WTC11 (cell line): ENCODE measurements around the gene PAK1. TPM values are rescaled to one million over a fixed set of nuclear protein-coding genes. Genes with fewer than 3 reads are reported as not detected.

ENCODE experiments used
- ATAC-seq: fragments of 200-7000 bp; cut with Tn5 transposase; 2 replicates; pipeline ENCODE4 v1.10.0; 2021; ENCODE audit warnings: mild to moderate bottlenecking, moderate library complexity
- CTCF ChIA-PET: fragments of 300-600 bp; sonication (Branson Sonifier 250); formaldehyde crosslinking; loops from one replicate; lab custom pipeline; 2021; ENCODE audit warnings: antibody characterized with exemption; lab: Charles Lee
- POLR2A ChIA-PET: fragments of 350-600 bp; sonication (Branson Sonifier 250); formaldehyde crosslinking; loops from one replicate; lab custom pipeline; 2021; ENCODE audit warnings: antibody characterized with exemption; lab: Charles Lee
- DNase-seq: peaks from one replicate; pipeline ENCODE4 v3.0.0; 2021; ENCODE audit warnings: low spot score
- H3K27ac Mint-ChIP-seq: 2 replicates; pipeline ENCODE4 v1.8.0; 2021; ENCODE audit warnings: mixed read lengths
- H3K27me3 Mint-ChIP-seq: 2 replicates; pipeline ENCODE4 v1.8.0; 2021; ENCODE audit warnings: low read depth, mild to moderate bottlenecking, moderate library complexity, mixed read lengths
- H3K36me3 Mint-ChIP-seq: 2 replicates; pipeline ENCODE4 v1.8.0; 2021; ENCODE audit warnings: mixed read lengths
- H3K4me1 Mint-ChIP-seq: 2 replicates; pipeline ENCODE4 v1.8.0; 2022; ENCODE audit warnings: mixed read lengths
- H3K4me3 Mint-ChIP-seq: 2 replicates; pipeline ENCODE4 v1.8.0; 2021; ENCODE audit warnings: mild to moderate bottlenecking, moderate library complexity, mixed read lengths
- H3K9me3 Mint-ChIP-seq: 2 replicates; pipeline ENCODE4 v1.8.0; 2021; ENCODE audit warnings: mixed read lengths
- CBFB ChIP-seq: sonication (generic); formaldehyde crosslinking; IDR thresholded peaks from 2 replicates; pipeline ENCODE4 v1.8.1; 2022; ENCODE audit warnings: mild to moderate bottlenecking, low read depth, missing genetic modification reagents
- CREB1 ChIP-seq: sonication (generic); formaldehyde crosslinking; IDR thresholded peaks from 2 replicates; pipeline ENCODE4 v1.8.0; 2023; ENCODE audit warnings: mild to moderate bottlenecking, missing genetic modification reagents
- ELF4 ChIP-seq: sonication (generic); formaldehyde crosslinking; IDR thresholded peaks from 2 replicates; pipeline ENCODE4 v1.8.1; 2022; ENCODE audit warnings: low read depth, mild to moderate bottlenecking, moderate library complexity, missing genetic modification reagents
- GRHL2 ChIP-seq: fragments of 250-450 bp; sonication (Bioruptor Pico); IDR thresholded peaks from 2 replicates; pipeline ENCODE4 v1.8.0; 2022; ENCODE audit warnings: mild to moderate bottlenecking, moderate library complexity; ENCODE audit not compliant: insufficient replicate concordance, severe bottlenecking
- JAZF1 ChIP-seq: fragments of 250-450 bp; sonication (Bioruptor Pico); IDR thresholded peaks from 2 replicates; pipeline ENCODE4 v1.9.0; 2021; ENCODE audit warnings: moderate library complexity, mild to moderate bottlenecking, inconsistent platforms
- MYBL2 ChIP-seq: sonication (generic); formaldehyde crosslinking; IDR thresholded peaks from 2 replicates; pipeline ENCODE4 v1.8.1; 2023; ENCODE audit warnings: mild to moderate bottlenecking, moderate library complexity, missing genetic modification reagents
- NFATC4 ChIP-seq: fragments of 250-450 bp; sonication (Bioruptor Pico); IDR thresholded peaks from 2 replicates; pipeline ENCODE4 v1.9.0; 2021; ENCODE audit warnings: mild to moderate bottlenecking
- NR1H2 ChIP-seq: sonication (generic); formaldehyde crosslinking; IDR thresholded peaks from 2 replicates; pipeline ENCODE4 v1.9.0; 2021; ENCODE audit warnings: mild to moderate bottlenecking, moderate library complexity, missing genetic modification reagents
- OVOL2 ChIP-seq: fragments of 250-450 bp; sonication (Bioruptor Pico); IDR thresholded peaks from 2 replicates; pipeline ENCODE4 v1.9.0; 2021; ENCODE audit warnings: mild to moderate bottlenecking, borderline replicate concordance
- PRRX2 ChIP-seq: fragments of 250-450 bp; sonication (Bioruptor Pico); IDR thresholded peaks from 2 replicates; pipeline ENCODE4 v1.8.0; 2021; ENCODE audit warnings: mild to moderate bottlenecking
- ZBTB43 ChIP-seq: sonication (generic); formaldehyde crosslinking; IDR thresholded peaks from 2 replicates; pipeline ENCODE4 v1.8.1; 2023; ENCODE audit warnings: mild to moderate bottlenecking, missing genetic modification reagents
- ZNF281 ChIP-seq: sonication (generic); formaldehyde crosslinking; IDR thresholded peaks from 2 replicates; pipeline ENCODE4 v1.8.0; 2023; ENCODE audit warnings: mild to moderate bottlenecking, missing genetic modification reagents
- ZNF396 ChIP-seq: fragments of 250-450 bp; sonication (Bioruptor Pico); IDR thresholded peaks from 2 replicates; pipeline ENCODE4 v1.8.0; 2021; ENCODE audit warnings: mild to moderate bottlenecking, moderate library complexity, borderline replicate concordance
- ZNF416 ChIP-seq: fragments of 250-450 bp; sonication (Bioruptor Pico); IDR thresholded peaks from 2 replicates; pipeline ENCODE4 v1.9.0; 2021; ENCODE audit warnings: mild to moderate bottlenecking, inconsistent platforms
- total RNA-seq: library from RNA; stranded (reverse); gene quantifications from 3 replicates; pipeline ENCODE4 v1.2.3, GENCODE V29; 2021
- TF ChIP-seq, protein P1 (sequence below): sonication (generic); formaldehyde crosslinking; IDR thresholded peaks from 2 replicates; pipeline ENCODE4 v1.8.0; 2022; ENCODE audit warnings: mild to moderate bottlenecking, missing genetic modification reagents
- TF ChIP-seq, protein P2 (sequence below): fragments of 200-600 bp; IDR thresholded peaks from 2 replicates; pipeline ENCODE4 v1.8.0; 2022; ENCODE audit warnings: antibody characterized with exemption
- TF ChIP-seq, protein P3 (sequence below): sonication (generic); formaldehyde crosslinking; IDR thresholded peaks from 2 replicates; pipeline ENCODE4 v1.8.1; 2023; ENCODE audit warnings: mild to moderate bottlenecking, missing genetic modification reagents, moderate library complexity
- TF ChIP-seq, protein P4 (sequence below): sonication (generic); formaldehyde crosslinking; IDR thresholded peaks from 2 replicates; pipeline ENCODE4 v1.8.0; 2022; ENCODE audit warnings: mild to moderate bottlenecking, missing genetic modification reagents

Gene PAK1
- total RNA-seq, 1 experiment from 2014 or later = 160 TPM

DNA sequence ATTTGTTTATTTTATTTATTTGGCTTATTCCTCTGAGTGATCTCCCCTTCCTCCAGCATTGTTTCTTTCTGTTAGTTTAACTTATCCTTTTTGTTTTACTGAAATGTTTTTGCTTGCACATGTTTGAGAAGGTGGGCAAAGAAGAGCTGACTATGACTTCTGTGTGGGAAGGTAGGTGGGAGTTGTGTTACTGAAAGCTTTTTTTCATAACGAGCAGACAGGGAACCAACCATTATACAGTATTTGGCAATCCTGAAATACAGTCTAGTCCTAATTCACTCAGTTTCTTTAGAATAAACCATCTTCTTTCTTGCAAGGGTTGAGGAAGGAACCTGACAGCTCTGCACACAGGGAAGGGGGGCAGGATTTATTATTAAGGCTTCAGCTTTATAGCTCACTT is 37.0 kb upstream of the PAK1 start:
- Mint-ChIP-seq H3K27ac (no peak overlapping the region), H3K9me3 (peaks cover 9% of the 10 kb centered on the region), H3K27me3 (no peaks in the 10 kb centered on the region), H3K4me1 (peaks cover 18% of the 10 kb centered on the region), H3K4me3 (no peak overlapping the region), H3K36me3 (no peaks in the 10 kb centered on the region)
- ChIA-PET CTCF (interaction anchor here (0.8 to 1.9 kb wide), 4 partner anchors 10 to 312 kb away, joined by 3 to 6 read pairs (median 4); no protein-coding TSS in a partner anchor), POLR2A (no interaction called here)
- TF ChIP-seq GRHL2 (CRISPR knock-in tag) (no peak), ZNF396 (no peak), NFATC4 (CRISPR knock-in tag) (no peak), ZBTB43 (no peak), PRRX2 (CRISPR knock-in tag) (no peak), ZNF281 (CRISPR knock-in tag) (no peak), MYBL2 (no peak), ELF4 (CRISPR knock-in tag) (no peak), NR1H2 (CRISPR knock-in tag) (no peak), ZNF416 (CRISPR knock-in tag) (no peak)
- TF ChIP-seq, protein P1, sequence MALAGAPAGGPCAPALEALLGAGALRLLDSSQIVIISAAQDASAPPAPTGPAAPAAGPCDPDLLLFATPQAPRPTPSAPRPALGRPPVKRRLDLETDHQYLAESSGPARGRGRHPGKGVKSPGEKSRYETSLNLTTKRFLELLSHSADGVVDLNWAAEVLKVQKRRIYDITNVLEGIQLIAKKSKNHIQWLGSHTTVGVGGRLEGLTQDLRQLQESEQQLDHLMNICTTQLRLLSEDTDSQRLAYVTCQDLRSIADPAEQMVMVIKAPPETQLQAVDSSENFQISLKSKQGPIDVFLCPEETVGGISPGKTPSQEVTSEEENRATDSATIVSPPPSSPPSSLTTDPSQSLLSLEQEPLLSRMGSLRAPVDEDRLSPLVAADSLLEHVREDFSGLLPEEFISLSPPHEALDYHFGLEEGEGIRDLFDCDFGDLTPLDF (CRISPR knock-in tag) = no peak
- TF ChIP-seq, protein P2, sequence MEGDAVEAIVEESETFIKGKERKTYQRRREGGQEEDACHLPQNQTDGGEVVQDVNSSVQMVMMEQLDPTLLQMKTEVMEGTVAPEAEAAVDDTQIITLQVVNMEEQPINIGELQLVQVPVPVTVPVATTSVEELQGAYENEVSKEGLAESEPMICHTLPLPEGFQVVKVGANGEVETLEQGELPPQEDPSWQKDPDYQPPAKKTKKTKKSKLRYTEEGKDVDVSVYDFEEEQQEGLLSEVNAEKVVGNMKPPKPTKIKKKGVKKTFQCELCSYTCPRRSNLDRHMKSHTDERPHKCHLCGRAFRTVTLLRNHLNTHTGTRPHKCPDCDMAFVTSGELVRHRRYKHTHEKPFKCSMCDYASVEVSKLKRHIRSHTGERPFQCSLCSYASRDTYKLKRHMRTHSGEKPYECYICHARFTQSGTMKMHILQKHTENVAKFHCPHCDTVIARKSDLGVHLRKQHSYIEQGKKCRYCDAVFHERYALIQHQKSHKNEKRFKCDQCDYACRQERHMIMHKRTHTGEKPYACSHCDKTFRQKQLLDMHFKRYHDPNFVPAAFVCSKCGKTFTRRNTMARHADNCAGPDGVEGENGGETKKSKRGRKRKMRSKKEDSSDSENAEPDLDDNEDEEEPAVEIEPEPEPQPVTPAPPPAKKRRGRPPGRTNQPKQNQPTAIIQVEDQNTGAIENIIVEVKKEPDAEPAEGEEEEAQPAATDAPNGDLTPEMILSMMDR = no peak
- DNase-seq (no peak), ATAC-seq (no peak)

- no peak for DNase-seq
- no peaks in the 10 kb centered on the region for H3K36me3 Mint-ChIP-seq
- ATAC-seq = no peak
- ChIA-PET POLR2A (no interaction called here), CTCF (no interaction called here)
- no peak overlapping the region for H3K4me3 Mint-ChIP-seq
- no peak overlapping the region for H3K27ac Mint-ChIP-seq
- TF ChIP-seq OVOL2 (CRISPR knock-in tag) = no peak
- TF ChIP-seq JAZF1 (CRISPR knock-in tag) = no peak
- TF ChIP-seq CBFB (CRISPR knock-in tag) = no peak
- TF ChIP-seq, protein P3, sequence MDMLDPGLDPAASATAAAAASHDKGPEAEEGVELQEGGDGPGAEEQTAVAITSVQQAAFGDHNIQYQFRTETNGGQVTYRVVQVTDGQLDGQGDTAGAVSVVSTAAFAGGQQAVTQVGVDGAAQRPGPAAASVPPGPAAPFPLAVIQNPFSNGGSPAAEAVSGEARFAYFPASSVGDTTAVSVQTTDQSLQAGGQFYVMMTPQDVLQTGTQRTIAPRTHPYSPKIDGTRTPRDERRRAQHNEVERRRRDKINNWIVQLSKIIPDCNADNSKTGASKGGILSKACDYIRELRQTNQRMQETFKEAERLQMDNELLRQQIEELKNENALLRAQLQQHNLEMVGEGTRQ (CRISPR knock-in tag) = no peak
- TF ChIP-seq, protein P4, sequence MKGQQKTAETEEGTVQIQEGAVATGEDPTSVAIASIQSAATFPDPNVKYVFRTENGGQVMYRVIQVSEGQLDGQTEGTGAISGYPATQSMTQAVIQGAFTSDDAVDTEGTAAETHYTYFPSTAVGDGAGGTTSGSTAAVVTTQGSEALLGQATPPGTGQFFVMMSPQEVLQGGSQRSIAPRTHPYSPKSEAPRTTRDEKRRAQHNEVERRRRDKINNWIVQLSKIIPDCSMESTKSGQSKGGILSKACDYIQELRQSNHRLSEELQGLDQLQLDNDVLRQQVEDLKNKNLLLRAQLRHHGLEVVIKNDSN (CRISPR knock-in tag) = no peak
- TF ChIP-seq CREB1 (CRISPR knock-in tag) = no peak
- TF ChIP-seq NFATC4 (CRISPR knock-in tag) = no peak
- no peaks in the 10 kb centered on the region for H3K27me3 Mint-ChIP-seq
- peaks cover 9% of the 10 kb centered on the region for H3K9me3 Mint-ChIP-seq
- H3K4me1 Mint-ChIP-seq = peaks cover 13% of the 10 kb centered on the region
These were observed 36.2 kb upstream of the PAK1 start for GRCh38 chr11:77510095-77510494.
